MV-4-11 (cell line): Measurements from ENCODE around the gene KCNK18.
A peak's percentile ranks its signal among the peaks of the same experiment; 100 is the strongest.

Source experiments
- DNase-seq: peaks from one replicate; lab custom pipeline; 2025; lab: John Stamatoyannopoulos, UW

The KCNK18 gene

GRCh38 chr10:117250411-117250810 is 53.1 kb downstream of the KCNK18 start:
- DNase-seq = no peak

- no peak for DNase-seq
These were observed 56.6 kb downstream of the KCNK18 start for GRCh38 chr10:117253908-117254307.

- DNase-seq = no peak
These were observed 57.0 kb downstream of the KCNK18 start for GRCh38 chr10:117254338-117254737.

GRCh38 chr10:117254774-117255735 is 57.8 kb downstream of the KCNK18 start:
- no peak for DNase-seq

GRCh38 chr10:117255835-117256460 is 58.7 kb downstream of the KCNK18 start:
- DNase-seq = no peak

- DNase-seq = no peak
These were observed 59.6 kb downstream of the KCNK18 start for GRCh38 chr10:117256910-117257309.

GRCh38 chr10:117257721-117258120 is 60.4 kb downstream of the KCNK18 start:
- DNase-seq = no peak

- DNase-seq = peak; percentile 35
These were observed 62.0 kb downstream of the KCNK18 start for GRCh38 chr10:117259279-117259678.
